Measurements from ENCODE around the gene PTX3.

PTX3 gene

GRCh38 chr3:157471064-157471463 is 34.4 kb downstream of the PTX3 start:
- H3K4me1 ChIP-seq = no peaks in the 10 kb centered on the region
- 0 out of 2 replicates have a peak, but pooled peaks cover 5% of the 10 kb centered on the region for H3K27me3 ChIP-seq
- no peak for TF ChIP-seq CTCF (IDR thresholded peaks at IDR 0.05; ENCODE audit: low read depth, low read length)
- H3K9me3 ChIP-seq = no peaks in the 10 kb centered on the region
- no peaks in the 10 kb centered on the region for H3K36me3 ChIP-seq
- DNase-seq = no peak
- no peak overlapping the region for H3K4me3 ChIP-seq (ENCODE audit: low read depth, low read length)

GRCh38 chr3:157472648-157473047 is 36.0 kb downstream of the PTX3 start:
- H3K4me1 ChIP-seq = no peaks in the 10 kb centered on the region
- H3K36me3 ChIP-seq = no peaks in the 10 kb centered on the region
- no peaks in the 10 kb centered on the region for H3K9me3 ChIP-seq
- no peak for TF ChIP-seq CTCF (IDR thresholded peaks at IDR 0.05; ENCODE audit: low read depth, low read length)
- H3K27me3 ChIP-seq = 0 out of 2 replicates have a peak, but pooled peaks cover 5% of the 10 kb centered on the region
- DNase-seq = no peak
- H3K4me3 ChIP-seq (ENCODE audit: low read depth, low read length) = no peak overlapping the region

GRCh38 chr3:157475921-157476414 is 39.3 kb downstream of the PTX3 start:
- no peaks in the 10 kb centered on the region for H3K4me1 ChIP-seq
- TF ChIP-seq CTCF (IDR thresholded peaks at IDR 0.05; ENCODE audit: low read depth, low read length) = no peak
- H3K9me3 ChIP-seq = no peaks in the 10 kb centered on the region
- H3K27me3 ChIP-seq = 0 out of 2 replicates have a peak, but pooled peaks cover 1% of the 10 kb centered on the region
- H3K36me3 ChIP-seq = no peaks in the 10 kb centered on the region
- DNase-seq = no peak
- no peak overlapping the region for H3K4me3 ChIP-seq (ENCODE audit: low read depth, low read length)

GRCh38 chr3:157477441-157477840 is 40.8 kb downstream of the PTX3 start:
- Histone ChIP-seq H3K36me3 (no peaks in the 10 kb centered on the region), H3K9me3 (no peaks in the 10 kb centered on the region), H3K4me3 (ENCODE audit: low read depth, low read length) (no peak overlapping the region), H3K27me3 (no peaks in the 10 kb centered on the region), H3K4me1 (no peaks in the 10 kb centered on the region)
- TF ChIP-seq CTCF (IDR thresholded peaks at IDR 0.05; ENCODE audit: low read depth, low read length) = no peak
- DNase-seq = no peak

- H3K27me3 ChIP-seq = no peaks in the 10 kb centered on the region
- no peak for TF ChIP-seq CTCF (IDR thresholded peaks at IDR 0.05; ENCODE audit: low read depth, low read length)
- no peaks in the 10 kb centered on the region for H3K9me3 ChIP-seq
- DNase-seq = no peak
- H3K36me3 ChIP-seq = no peaks in the 10 kb centered on the region
- H3K4me3 ChIP-seq (ENCODE audit: low read depth, low read length) = no peak overlapping the region
- H3K4me1 ChIP-seq = no peaks in the 10 kb centered on the region
Measured at GRCh38 chr3:157479464-157480243, 43.0 kb downstream of the PTX3 start.

- TF ChIP-seq CTCF (IDR thresholded peaks at IDR 0.05; ENCODE audit: low read depth, low read length) = no peak
- Histone ChIP-seq H3K9me3 (no peaks in the 10 kb centered on the region), H3K27me3 (peaks cover 11% of the 10 kb centered on the region), H3K36me3 (no peaks in the 10 kb centered on the region), H3K4me1 (no peaks in the 10 kb centered on the region), H3K4me3 (ENCODE audit: low read depth, low read length) (no peak overlapping the region)
- no peak for DNase-seq
Measured at GRCh38 chr3:157487339-157487738, 50.7 kb downstream of the PTX3 start.

Measured in BE2C (cell line).